B cell (primary cell): ENCODE measurements around the gene MOBP. TPM values are rescaled to one million over a fixed set of nuclear protein-coding genes. Genes with fewer than 3 reads are reported as not detected.

Experiments
- ATAC-seq: fragments of 200-7000 bp; cut with Tn5 transposase; one replicate; pipeline ENCODE4 v1.10.0; 2021; ENCODE audit warnings: low read depth, mild to moderate bottlenecking, moderate number of reproducible peaks, moderate library complexity
- CTCF ChIA-PET: fragments of 350-600 bp; sonication (Branson Sonifier 250); formaldehyde crosslinking; loops from one replicate; lab custom pipeline; 2021; ENCODE audit warnings: antibody characterized with exemption, inconsistent platforms; lab: Charles Lee
- POLR2A ChIA-PET: fragments of 350-600 bp; sonication (Branson Sonifier 250); formaldehyde crosslinking; loops from one replicate; lab custom pipeline; 2021; ENCODE audit warnings: antibody characterized with exemption; lab: Charles Lee
- DNase-seq: peaks from one replicate; pipeline ENCODE4 v3.0.0; 2013
- H2AFZ ChIP-seq: 2 replicates; pipeline ENCODE4 v1.6.1; 2012; ENCODE audit warnings: mild to moderate bottlenecking, low read depth, low read length; ENCODE audit not compliant: insufficient read depth, poor library complexity, severe bottlenecking
- H3K27ac ChIP-seq, 2 donors: 1 replicate in 1 of 2; 2 replicates in 1 of 2; pipeline ENCODE4 v1.5.1; 2012 to 2013; ENCODE audit warnings: low read length in 2 of 2, mild to moderate bottlenecking in 2 of 2, moderate library complexity in 1 of 2
- H3K27me3 ChIP-seq, 4 experiments: fragments of 200-600 bp in 1 of 4; sonication (generic) in 1 of 4; replicated peaks in 1 of 4; 1 replicate in 2 of 4; 2 replicates in 2 of 4; pipeline versions ENCODE4 v1.6.1 to v1.7.0; 2013 to 2016; ENCODE audit warnings: low read length in 3 of 4, mild to moderate bottlenecking in 2 of 4, mixed read lengths in 1 of 4, moderate library complexity in 1 of 4; ENCODE audit not compliant: insufficient read depth in 4 of 4, control insufficient read depth in 3 of 4; ENCODE audit errors: control extremely low read depth in 1 of 4
- H3K36me3 ChIP-seq, 2 experiments: replicated peaks in 1 of 2; 1 replicate in 1 of 2; 2 replicates in 1 of 2; pipeline versions ENCODE4 v1.6.1 to v1.7.1; 2013; ENCODE audit warnings: low read length in 1 of 2; ENCODE audit not compliant: insufficient read depth in 2 of 2, control insufficient read depth in 1 of 2; ENCODE audit errors: control extremely low read depth in 1 of 2, extremely low read depth in 1 of 2
- H3K4me1 ChIP-seq, 2 donors: fragments of 200-600 bp in 1 of 2; sonication (generic) in 1 of 2; 1 replicate in 1 of 2; 2 replicates in 1 of 2; pipeline versions ENCODE4 v1.5.1 to v1.6.1; 2013 to 2017; ENCODE audit warnings: low read length in 2 of 2; ENCODE audit not compliant: control insufficient read depth in 2 of 2, insufficient read depth in 2 of 2
- H3K4me2 ChIP-seq: replicated peaks from 2 replicates; pipeline ENCODE3; 2012; ENCODE audit warnings: mild to moderate bottlenecking, low read depth, low read length; ENCODE audit not compliant: poor library complexity, severe bottlenecking
- H3K4me3 ChIP-seq, 5 experiments: fragments of 200-600 bp in 1 of 5; sonication (generic) in 1 of 5; 1 replicate in 3 of 5; 2 replicates in 2 of 5; pipeline versions ENCODE4 v1.5.1 to v1.7.0; 2011 to 2016; ENCODE audit warnings: low read length in 4 of 5, mild to moderate bottlenecking in 4 of 5, low read depth in 2 of 5, control low read depth in 1 of 5, moderate library complexity in 1 of 5; ENCODE audit not compliant: insufficient read depth in 1 of 5; ENCODE audit errors: control extremely low read depth in 1 of 5, extremely low read depth in 1 of 5
- H3K79me2 ChIP-seq: fragments of 200-600 bp; sonication (generic); one replicate; pipeline ENCODE4 v1.6.0; 2016; ENCODE audit warnings: low read length; ENCODE audit not compliant: control insufficient read depth, insufficient read depth
- H3K9ac ChIP-seq: fragments of 200-600 bp; sonication (generic); 2 replicates; pipeline ENCODE4 v1.6.1; 2017; ENCODE audit warnings: mild to moderate bottlenecking, low read length, moderate library complexity
- H3K9me3 ChIP-seq, 3 donors: one replicate each; pipeline versions ENCODE4 v1.6.1 to v1.7.1; 2013; ENCODE audit warnings: low read length in 2 of 3; ENCODE audit not compliant: control insufficient read depth in 2 of 3, insufficient read depth in 1 of 3; ENCODE audit errors: control extremely low read depth in 1 of 3
- H4K20me1 ChIP-seq: 2 replicates; pipeline ENCODE4 v1.6.0; 2012; ENCODE audit warnings: mild to moderate bottlenecking, low read length; ENCODE audit not compliant: insufficient read depth, control insufficient read depth, poor library complexity, severe bottlenecking
- H3K27ac Mint-ChIP-seq: one replicate; pipeline ENCODE4 v1.8.0; 2021; ENCODE audit warnings: mixed read lengths
- H3K27me3 Mint-ChIP-seq: one replicate; pipeline ENCODE4 v1.8.0; 2021; ENCODE audit warnings: mixed read lengths
- H3K4me1 Mint-ChIP-seq: one replicate; pipeline ENCODE4 v1.8.0; 2021; ENCODE audit warnings: mixed read lengths
- H3K4me3 Mint-ChIP-seq: one replicate; pipeline ENCODE4 v1.8.0; 2021; ENCODE audit warnings: mixed read lengths
- H3K9me3 Mint-ChIP-seq: one replicate; pipeline ENCODE4 v1.8.0; 2022; ENCODE audit warnings: mixed read lengths; ENCODE audit not compliant: insufficient read depth
- CTCF ChIP-seq: fragments of 200-600 bp; IDR thresholded peaks from one replicate; pipeline ENCODE4 v1.8.0; 2022; ENCODE audit warnings: antibody characterized with exemption, mild to moderate bottlenecking
- EZH2 ChIP-seq: IDR thresholded peaks from 2 replicates; pipeline ENCODE4 v1.6.1; 2012; ENCODE audit warnings: borderline replicate concordance, low read depth, mild to moderate bottlenecking, moderate library complexity, low read length; ENCODE audit not compliant: insufficient read depth, poor library complexity, severe bottlenecking
- WGBS: methylation state at CpG from one replicate; pipeline ENCODE4 v1.1.5; 2013; ENCODE audit warnings: missing lambda C conversion rate; ENCODE audit not compliant: insufficient coverage; 5-methylcytosine and 5-hydroxymethylcytosine counted together
- intact Hi-C: fragments of 100-400 bp; cut with micrococcal nuclease; formaldehyde crosslinking; loops from one replicate; pipeline ENCODE4 v1.10.0; 2022
- polyA plus RNA-seq: library from polyadenylated mRNA; depleted of rRNA; stranded (reverse); fragments of >200 nt; gene quantifications from 2 replicates; pipeline ENCODE4 v1.2.3, GENCODE V29; 2012
- total RNA-seq, 2 donors: library from RNA; stranded (reverse); fragments of 120-200 nt in 1 of 2; gene quantifications; 1 replicate in 1 of 2; 2 replicates in 1 of 2; pipeline versions ENCODE4 v1.2.3 to v1.2.4, GENCODE V29; 2013 to 2022

Gene MOBP
- total and polyA plus RNA-seq, 2 donors (not counting 1 experiment from before 2014, with no cell fraction given): 0.04 TPM; not detected in 1

- POLR2A ChIA-PET: no interaction called here
- Histone ChIP-seq H4K20me1 (no peaks in the 10 kb centered on the region), H3K27me3 (peaks cover 0 to 12% (median 2%) of the 10 kb centered on the region in 4 experiments), H3K4me1 (no peaks in the 10 kb centered on the region), H3K9me3 (no peaks in the 10 kb centered on the region), H3K27ac (no peak overlapping the region), H3K9ac (no peak overlapping the region), H3K36me3 (no peaks in the 10 kb centered on the region), H3K4me2 (no peak overlapping the region), H3K4me3 (no peak overlapping the region), H3K79me2 (no peaks in the 10 kb centered on the region), H2AFZ (no peak overlapping the region)
- ATAC-seq (no peak), DNase-seq (no peak)
- no peaks in the 10 kb centered on the region for H3K9me3 Mint-ChIP-seq
- H3K4me1 Mint-ChIP-seq: no peaks in the 10 kb centered on the region
- intact Hi-C loops: no loop called here
- no peak overlapping the region for H3K4me3 Mint-ChIP-seq
- H3K27ac Mint-ChIP-seq: no peak overlapping the region
- CTCF ChIA-PET: no interaction called here
- 90% methylated on average over 2 of the region's 3 CpGs for whole genome bisulfite sequencing
- no peak for TF ChIP-seq CTCF
- no peak for TF ChIP-seq EZH2
- peaks cover 27% of the 10 kb centered on the region for H3K27me3 Mint-ChIP-seq
These were observed 24.4 kb downstream of the MOBP start for GRCh38 chr3:39491733-39492350.

- no peak for DNase-seq
- no peak for ATAC-seq
- peaks cover 0 to under 1% (median 0%) of the 10 kb centered on the region in 3 donors for H3K9me3 ChIP-seq
- H2AFZ ChIP-seq: no peak overlapping the region
- Mint-ChIP-seq H3K27ac (no peak overlapping the region), H3K4me3 (no peak overlapping the region), H3K4me1 (no peaks in the 10 kb centered on the region), H3K27me3 (peaks cover 32% of the 10 kb centered on the region), H3K9me3 (no peaks in the 10 kb centered on the region)
- no peak overlapping the region for H3K4me3 ChIP-seq
- H3K27me3 ChIP-seq: peaks cover 0 to 22% (median 3%) of the 10 kb centered on the region in 4 experiments
- no peak overlapping the region for H3K4me2 ChIP-seq
- no peaks in the 10 kb centered on the region for H3K36me3 ChIP-seq
- 80% methylated on average over 1 of the region's 4 CpGs for WGBS
- H3K27ac ChIP-seq: no peak overlapping the region
- ChIA-PET POLR2A (no interaction called here), CTCF (interaction anchor here (1.1 kb wide), 1 partner anchor 47 kb away, joined by 3 read pairs; no protein-coding TSS in a partner anchor)
- H3K4me1 ChIP-seq: no peaks in the 10 kb centered on the region
- no peak for TF ChIP-seq EZH2
- no peak for TF ChIP-seq CTCF
- H3K79me2 ChIP-seq: no peaks in the 10 kb centered on the region
- intact Hi-C loops: no loop called here
- H3K9ac ChIP-seq: no peak overlapping the region
- no peaks in the 10 kb centered on the region for H4K20me1 ChIP-seq
These were observed 27.3 kb downstream of the MOBP start for GRCh38 chr3:39494781-39495180.
